Esophagus squamous epithelium (tissue), 4 donors: Measurements from ENCODE around the gene AFAP1L2.

Experiments
- CTCF ChIP-seq, 6 experiments: fragments of 450-650 bp in 4 of 6; fragments of 200-600 bp in 2 of 6; sonication (generic) in 2 of 6; IDR thresholded peaks; one replicate each; pipeline ENCODE4 v1.5.1; 2016 to 2019; ENCODE audit warnings: antibody characterized with exemption in 6 of 6, mild to moderate bottlenecking in 4 of 6, moderate library complexity in 4 of 6
- POLR2A ChIP-seq, 4 donors: fragments of 450-650 bp; IDR thresholded peaks; one replicate each; pipeline ENCODE4 v1.6.1; 2017; ENCODE audit warnings: antibody characterized with exemption in 4 of 4, mild to moderate bottlenecking in 4 of 4, moderate library complexity in 3 of 4

- TF ChIP-seq POLR2A (IDR thresholded peaks at IDR 0.05) (no peak), CTCF (IDR thresholded peaks at IDR 0.05) (no peak)
Observed at GRCh38 chr10:114412907-114413797, 8.8 kb upstream of the AFAP1L2 start.
